ENCODE measurements around the gene VWF.

Gene VWF

DNA sequence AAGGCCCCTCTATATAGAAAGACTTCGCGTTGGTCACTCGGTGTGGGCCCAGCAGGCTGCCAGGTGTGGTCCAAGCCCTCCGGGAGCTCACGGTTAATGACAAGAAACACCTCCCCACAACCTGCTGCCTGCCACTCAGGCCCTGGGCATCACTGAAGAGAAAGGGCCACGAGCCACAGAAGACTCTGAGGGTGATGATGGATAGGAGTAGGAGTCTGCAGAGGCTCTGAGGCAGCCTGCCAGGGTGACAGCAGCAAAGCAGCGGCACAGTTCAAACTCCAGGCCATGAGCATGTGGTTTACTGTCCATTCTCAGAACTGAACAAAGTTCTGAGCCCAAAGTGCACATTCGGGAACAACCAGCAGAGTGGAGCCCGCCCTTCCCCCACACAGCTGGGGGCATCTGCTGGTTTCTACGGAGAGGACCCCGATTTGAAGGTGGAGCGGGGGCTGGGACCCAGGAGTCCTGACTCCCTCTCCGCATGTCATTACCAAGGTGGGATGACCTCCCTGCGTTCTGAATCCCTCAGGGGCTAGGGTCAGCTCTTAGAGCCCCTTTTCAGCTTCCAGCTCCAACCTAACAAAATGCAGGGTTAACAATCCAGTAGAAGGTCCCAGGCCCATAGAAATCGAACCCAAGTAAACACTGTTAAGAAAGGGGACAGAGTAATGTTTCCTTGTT is 65.8 kb downstream of the VWF start:
- no peak for DNase-seq

DNA sequence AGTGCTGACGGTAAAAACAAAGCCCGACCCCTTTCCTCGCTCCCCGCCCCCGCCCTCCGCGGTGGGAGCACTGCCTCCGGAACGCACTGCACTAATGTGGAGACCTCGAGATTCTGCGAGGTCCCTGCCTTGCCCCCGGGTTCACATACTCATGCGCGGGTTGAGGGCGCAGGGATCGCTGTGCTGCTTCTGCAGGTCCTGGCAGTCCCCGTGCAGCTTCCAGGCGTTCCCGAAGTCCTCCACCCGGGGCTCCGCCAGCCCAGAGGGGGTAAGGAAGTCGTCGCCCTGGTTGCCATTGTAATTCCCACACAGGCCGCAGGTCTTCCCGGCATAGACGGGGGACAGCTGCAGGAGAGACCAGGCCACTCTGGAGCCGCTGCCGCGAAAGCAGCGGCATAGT is 66.8 kb downstream of the VWF start:
- no peak for DNase-seq

- no peak for DNase-seq
These were observed 67.8 kb downstream of the VWF start for GRCh38 chr12:6056406-6057240.

DNA sequence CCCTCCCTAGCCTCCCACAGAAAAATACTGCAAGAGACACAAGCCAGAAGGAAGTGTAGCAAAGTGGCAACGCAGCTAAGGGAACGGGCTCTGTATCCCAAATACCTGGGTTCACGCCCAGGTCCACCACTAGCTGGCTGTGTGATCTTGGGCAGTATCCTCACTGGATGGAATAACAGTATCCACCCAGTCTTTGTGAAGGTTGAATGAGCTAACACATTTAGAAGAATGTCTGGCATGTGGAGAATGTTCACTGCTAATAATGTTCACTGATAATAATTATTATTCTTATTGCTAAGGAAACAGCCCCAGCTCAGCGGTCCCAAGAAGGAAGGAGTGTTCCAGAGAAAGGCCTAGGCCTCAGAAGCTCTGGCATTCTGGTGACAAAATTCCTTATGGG is 70.9 kb downstream of the VWF start:
- DNase-seq = no peak

DNA sequence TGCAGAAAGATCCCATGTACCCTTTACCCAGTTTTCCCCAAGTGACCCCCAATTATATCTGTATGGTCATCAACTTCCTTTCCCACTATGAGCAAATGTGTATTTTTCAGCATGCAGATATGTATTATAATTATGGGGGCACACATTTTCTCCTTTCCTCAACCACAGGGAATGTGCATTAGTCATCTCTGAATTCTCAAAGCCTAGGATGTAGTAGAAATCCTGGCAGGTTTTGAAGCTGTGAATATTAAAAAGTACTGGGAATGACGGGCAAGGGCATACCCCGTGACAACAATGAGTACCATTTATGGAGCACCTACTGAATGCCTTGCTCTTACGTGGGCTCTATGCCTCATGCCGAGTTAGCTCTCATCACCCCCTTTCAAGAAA is 71.5 kb downstream of the VWF start:
- DNase-seq = no peak

- no peak for DNase-seq
These were observed 72.1 kb downstream of the VWF start for GRCh38 chr12:6052206-6052939.

GRCh38 chr12:6049992-6050391 is 74.5 kb downstream of the VWF start:
- DNase-seq = no peak

- DNase-seq = no peak
These were observed 74.9 kb downstream of the VWF start for GRCh38 chr12:6049587-6049986.

- DNase-seq = no peak
These were observed 76.9 kb downstream of the VWF start for GRCh38 chr12:6047249-6048237.

- DNase-seq = no peak
These were observed 77.8 kb downstream of the VWF start for GRCh38 chr12:6046511-6047180.

- no peak for DNase-seq
These were observed 79.0 kb downstream of the VWF start for GRCh38 chr12:6045438-6045837.

- DNase-seq = no peak
These were observed 80.4 kb downstream of the VWF start for GRCh38 chr12:6044082-6044481.

DNA sequence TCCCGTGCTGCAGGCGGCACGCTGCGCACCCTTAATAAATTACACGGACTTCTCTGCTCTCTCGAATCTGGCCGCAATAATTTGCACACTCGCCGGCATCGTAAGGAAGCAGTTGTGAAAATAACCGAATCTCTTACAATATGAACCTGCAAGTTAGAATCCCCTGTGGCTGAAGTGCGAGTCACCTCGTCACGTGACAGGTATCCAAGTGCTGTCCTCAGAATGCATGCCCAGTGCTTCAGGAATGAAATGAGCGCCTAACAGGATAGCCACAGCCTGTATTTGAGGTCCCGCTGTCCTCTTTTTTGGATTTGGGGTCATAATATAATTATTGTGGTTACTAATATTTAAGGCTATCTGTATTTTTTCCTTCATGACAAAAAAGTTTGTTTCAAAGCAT is 82.0 kb downstream of the VWF start:
- DNase-seq = no peak

GRCh38 chr12:6041891-6042290 is 82.6 kb downstream of the VWF start:
- no peak for DNase-seq

- DNase-seq = no peak
These were observed 83.7 kb downstream of the VWF start for GRCh38 chr12:6040815-6041214.

DNA sequence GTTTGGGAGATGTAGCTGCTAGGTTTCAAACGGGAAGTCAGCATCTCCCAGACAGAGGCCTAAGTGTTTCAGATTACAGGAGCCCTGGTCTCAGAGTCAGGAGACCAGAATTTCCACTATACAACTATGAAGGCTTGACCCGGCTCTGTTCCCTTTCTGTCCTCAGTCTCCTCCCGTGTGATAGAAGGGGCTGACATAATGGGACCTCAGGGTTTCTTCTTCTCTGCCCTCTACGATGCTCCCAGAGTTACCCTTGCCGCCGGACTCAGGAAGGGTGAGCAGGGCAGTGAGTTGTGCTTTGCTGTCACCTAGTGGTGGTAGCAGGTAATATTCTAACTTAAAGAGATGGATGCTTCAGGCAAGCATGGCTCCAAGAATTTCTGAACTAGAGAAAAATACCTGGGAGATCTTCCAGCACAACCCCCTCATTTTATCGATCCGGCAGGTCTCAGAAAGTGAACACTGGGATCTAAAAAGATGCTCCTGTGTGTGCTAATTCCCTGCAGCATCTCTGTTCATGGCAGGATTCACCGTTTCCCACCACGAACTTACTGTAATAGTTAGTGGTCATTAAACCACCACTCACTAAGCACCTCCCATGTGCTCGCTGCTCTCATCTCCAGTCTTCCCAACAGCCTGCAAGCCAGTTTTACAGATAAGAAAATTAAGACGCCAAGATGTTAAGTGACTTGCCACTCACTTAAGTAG is 84.4 kb downstream of the VWF start:
- DNase-seq = peak; percentile 19

- DNase-seq = no peak
These were observed 86.3 kb downstream of the VWF start for GRCh38 chr12:6038160-6038559.

GRCh38 chr12:6037459-6037858 is 87.0 kb downstream of the VWF start:
- no peak for DNase-seq

- DNase-seq = no peak
These were observed 88.0 kb downstream of the VWF start for GRCh38 chr12:6036509-6036908.

- no peak for DNase-seq
These were observed 89.9 kb downstream of the VWF start for GRCh38 chr12:6034596-6034995.

DNA sequence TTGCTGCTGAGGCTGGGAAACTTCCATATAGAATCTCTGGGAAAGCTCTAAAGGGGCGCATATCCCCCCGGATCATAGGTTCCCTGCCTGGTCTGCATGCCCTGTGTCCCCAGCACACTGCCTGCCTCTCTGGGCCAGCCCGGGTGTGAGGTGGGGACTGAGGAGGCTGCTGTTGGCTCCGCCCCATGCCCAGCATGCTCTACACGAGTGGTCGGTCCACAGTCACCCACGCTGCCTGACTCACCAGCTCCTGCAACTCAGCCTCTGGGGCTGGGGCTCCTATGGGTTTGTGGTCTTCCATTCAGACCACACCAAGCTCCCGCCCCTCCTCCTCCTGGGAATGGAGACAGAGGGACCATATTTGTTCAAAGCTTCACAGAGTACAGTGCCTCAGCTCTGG is 90.9 kb downstream of the VWF start:
- DNase-seq = no peak

Measured in effector CD4-positive, alpha-beta T cell (primary cell).